ENCODE measurements around the gene LCN15.

DNA sequence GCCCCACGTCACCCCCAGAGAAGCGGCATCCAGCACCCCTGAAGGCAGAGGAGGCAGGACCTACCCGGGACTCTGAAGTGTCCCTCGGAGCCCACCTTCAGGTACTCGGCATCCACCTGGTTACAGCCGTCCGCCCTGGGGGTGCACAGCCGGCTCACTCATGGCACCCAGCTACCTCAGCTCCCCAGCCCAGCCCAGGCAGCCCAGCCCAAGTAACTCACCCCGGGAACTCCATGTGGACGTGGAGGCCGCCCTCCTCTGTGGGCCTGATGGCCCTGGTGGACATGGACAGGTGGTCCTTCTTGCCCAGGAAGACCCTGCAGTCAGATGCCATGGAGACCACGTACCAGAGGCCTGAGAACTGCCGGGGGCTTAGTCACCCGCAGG is 676 bp downstream of the LCN15 start:
- TF ChIP-seq CTCF (IDR thresholded peaks at IDR 0.05 in 8 of 11, conservative IDR thresholded peaks at IDR 0.05 in 3 of 11) (no peak), POLR2AphosphoS5 (IDR thresholded peaks at IDR 0.05) (no peak), POLR2A (IDR thresholded peaks at IDR 0.05) (no peak)
